Measurements from ENCODE around the gene TPCN1. TPM values are rescaled to one million over a fixed set of nuclear protein-coding genes. Genes with fewer than 3 reads are reported as not detected.

Gene TPCN1
- total RNA-seq, 1 experiment from 2014 or later, result 14.3 TPM

DNA sequence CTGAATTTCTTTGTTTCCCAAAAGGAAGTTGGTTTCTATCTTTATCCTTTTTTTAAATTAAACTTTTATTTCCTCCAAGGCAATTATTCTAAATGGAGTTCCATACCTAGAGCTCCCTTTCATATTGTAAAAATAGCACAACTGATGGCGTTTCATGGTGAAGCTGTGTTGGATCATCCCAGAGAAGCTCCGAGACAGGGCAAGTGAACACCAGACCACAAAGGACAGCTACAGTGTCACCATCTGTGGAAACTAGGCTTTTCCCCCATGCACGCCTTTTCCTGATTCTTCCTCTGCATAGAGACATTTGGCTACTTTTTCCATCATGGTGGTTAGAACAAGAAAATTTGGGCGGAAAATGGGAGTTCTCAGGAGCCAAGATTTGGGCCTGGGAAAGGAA lies 12.7 kb downstream of the TPCN1 start:
- in situ Hi-C loops (cut with HindIII; ENCODE audit: low pct_unique_long_range_greater_than_20kb, low sequenced_read_pairs), result no loop called here
- no peak for DNase-seq (ENCODE audit: low read depth, low spot score)

DNA sequence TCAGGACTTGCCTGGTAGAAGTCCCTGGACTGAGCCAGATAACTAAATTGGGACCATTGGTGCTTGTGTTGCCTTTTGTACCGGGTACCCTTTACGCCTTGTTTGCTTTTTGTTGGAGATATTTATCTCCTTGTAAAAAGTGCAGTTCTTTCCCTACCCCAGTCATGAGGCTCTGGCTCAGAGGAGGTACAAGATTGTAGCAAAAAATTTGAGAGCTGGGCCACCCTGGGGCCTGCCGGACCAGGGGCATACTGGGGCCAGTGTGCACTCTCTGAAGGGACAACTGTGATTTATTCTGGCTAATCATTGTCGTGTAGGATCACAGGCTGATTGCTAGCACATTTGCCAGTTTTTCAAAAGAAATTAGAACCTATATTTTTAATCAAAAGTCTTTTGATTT lies 13.2 kb downstream of the TPCN1 start:
- DNase-seq (ENCODE audit: low read depth, low spot score), result no peak
- in situ Hi-C loops (cut with HindIII; ENCODE audit: low pct_unique_long_range_greater_than_20kb, low sequenced_read_pairs), result no loop called here

DNA sequence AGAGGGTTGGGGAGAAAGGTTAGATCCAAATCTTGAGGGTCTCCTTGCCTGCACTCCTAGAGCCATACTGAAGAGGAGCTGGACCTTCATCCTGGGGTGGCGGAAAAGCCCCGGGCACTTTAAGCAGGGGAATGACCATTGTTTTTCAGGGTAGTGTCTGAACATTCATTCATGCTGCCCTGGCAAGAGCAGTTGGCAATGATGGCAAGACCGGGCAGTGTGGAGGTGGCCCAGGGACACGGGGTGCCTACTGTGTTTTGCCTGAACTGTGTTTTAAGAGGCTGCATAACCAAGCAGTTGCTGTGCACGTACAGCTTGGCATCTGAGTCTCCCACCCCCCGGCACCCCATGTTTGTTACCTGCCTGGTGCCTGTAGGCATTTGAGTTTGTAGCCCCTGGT lies 14.7 kb downstream of the TPCN1 start:
- in situ Hi-C loops (cut with HindIII; ENCODE audit: low pct_unique_long_range_greater_than_20kb, low sequenced_read_pairs), result no loop called here
- DNase-seq (ENCODE audit: low read depth, low spot score), result no peak

DNA sequence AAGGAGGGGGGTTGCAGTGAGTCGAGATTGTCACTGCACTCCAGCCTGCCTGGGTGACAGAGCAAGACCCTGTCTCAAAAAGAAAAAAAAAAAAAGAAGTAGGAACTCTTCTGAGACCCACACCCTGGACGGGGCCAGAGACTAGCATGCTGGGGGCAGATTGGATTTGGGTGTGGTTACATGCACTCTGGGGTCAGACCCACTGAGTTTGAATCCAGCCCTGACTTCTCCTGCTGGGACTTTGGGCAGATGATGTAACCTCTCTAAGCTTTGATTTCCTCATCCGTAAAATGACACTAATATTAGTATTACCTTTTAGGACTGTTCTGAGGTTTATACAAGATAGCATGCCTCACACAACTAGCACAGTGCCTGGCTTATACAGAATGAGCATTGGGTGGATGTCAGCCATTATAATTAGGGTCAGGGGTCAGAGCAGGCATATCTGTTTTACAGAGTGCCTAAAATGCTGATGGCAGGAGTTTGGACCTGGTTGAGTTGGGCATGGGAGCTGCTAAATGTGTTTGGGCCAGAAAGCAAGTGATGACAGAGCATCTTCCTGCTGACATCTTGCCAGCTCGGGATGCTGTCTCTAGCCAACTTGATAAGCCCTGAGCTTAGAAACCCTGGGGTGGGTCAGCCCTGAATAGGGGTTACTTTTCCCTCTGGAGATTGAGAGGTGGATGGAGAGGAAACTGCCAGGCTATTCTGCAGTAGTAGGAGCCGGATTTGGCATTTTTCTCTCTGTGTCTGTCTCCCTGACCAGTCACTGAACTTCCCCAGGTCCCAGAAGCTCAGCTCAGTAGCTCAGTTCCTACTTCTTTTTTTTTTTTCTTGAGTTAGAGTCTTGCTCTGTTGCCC lies 15.5 kb downstream of the TPCN1 start:
- in situ Hi-C loops (cut with HindIII; ENCODE audit: low pct_unique_long_range_greater_than_20kb, low sequenced_read_pairs), result no loop called here
- DNase-seq (ENCODE audit: low read depth, low spot score), result no peak

DNA sequence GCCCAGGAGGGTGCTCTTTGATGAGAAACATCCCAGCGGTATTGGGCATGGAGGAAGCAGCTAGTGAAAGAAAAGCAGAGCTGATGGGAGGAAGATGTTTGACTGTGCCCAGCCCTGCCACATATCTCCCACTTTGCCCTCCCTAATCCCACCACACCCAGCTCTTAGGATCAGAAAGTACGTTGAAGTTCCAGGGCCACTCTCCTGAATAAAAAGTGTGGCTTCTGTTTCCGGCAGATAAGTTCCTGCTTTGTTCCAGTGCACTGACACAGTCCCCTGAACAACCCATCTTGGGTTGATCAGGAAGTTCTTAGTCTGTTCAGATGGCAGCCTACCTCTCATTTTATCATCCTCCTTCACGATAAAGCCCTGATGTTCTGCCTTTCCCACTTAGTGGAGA lies 16.5 kb downstream of the TPCN1 start:
- no peak for DNase-seq (ENCODE audit: low read depth, low spot score)
- in situ Hi-C loops (cut with HindIII; ENCODE audit: low pct_unique_long_range_greater_than_20kb, low sequenced_read_pairs), result no loop called here

DNA sequence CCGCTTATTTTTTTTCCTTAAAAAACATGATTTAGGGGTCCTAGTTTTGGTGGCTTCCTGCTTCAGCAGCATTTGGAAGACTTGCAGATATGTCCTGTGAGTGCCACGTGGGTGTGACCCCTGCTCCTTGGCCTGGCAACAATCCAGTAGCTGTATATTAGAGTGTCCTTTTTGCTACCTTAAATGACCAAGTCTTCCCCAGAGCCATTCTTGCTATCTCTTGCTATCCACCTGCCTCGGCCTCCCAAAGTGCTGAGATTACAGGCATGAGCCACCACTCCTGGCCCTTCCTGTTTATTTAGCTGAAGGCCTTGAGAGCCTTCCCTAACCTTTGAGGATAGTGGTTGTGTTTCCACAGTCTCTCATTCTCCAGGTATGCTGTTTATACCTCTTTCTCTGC lies 17.0 kb downstream of the TPCN1 start:
- no peak for DNase-seq (ENCODE audit: low read depth, low spot score)
- in situ Hi-C loops (cut with HindIII; ENCODE audit: low pct_unique_long_range_greater_than_20kb, low sequenced_read_pairs), result no loop called here

DNA sequence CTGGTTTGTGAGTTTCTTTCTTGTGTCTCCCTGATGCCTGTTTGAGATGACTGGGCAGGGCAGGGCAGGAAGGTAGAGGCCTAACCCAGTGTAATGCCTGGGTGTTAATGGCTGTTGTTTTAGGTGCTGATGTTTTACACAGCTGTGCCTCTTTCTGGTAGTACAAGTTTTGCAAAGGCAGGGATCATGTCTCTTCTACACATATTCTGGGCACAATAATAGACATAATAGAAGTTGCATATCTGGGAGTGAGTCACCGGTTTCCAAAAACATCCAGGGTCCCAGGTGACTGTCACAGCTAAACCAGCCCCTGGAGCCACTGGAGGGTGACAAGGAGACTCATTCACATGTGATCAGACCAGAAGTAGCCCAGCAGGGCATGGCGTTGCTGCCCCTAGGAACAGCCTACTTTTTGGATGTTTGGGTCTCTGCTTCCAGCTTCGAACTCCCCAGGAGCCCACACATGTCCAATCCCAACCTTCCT lies 18.1 kb downstream of the TPCN1 start:
- DNase-seq (ENCODE audit: low read depth, low spot score), result no peak
- in situ Hi-C loops (cut with HindIII; ENCODE audit: low pct_unique_long_range_greater_than_20kb, low sequenced_read_pairs), result no loop called here

DNA sequence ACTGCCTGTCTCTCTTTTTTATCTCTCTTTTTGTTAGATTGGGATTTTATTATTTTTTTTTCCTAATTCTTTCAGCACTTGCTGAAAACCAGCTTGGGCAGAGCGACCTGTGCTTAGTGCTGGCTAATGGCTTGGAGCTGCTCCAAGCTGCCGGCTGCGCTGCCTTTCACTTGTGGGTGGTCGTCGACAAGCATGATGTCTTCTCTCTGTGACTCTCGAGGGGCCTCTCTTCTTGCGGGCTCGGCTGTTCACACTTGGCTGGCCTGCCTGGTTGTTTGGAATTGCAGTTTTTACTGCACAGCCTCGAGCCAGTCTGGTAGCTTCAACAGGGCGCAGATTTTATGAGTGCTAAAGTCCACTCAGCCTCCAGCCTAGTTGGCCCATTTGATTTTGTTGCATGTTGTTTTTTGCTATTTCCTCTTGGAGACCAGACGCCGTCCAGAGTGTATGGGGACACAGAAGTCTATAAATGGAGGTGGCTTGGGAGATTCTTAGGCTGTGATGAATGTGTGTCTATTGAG lies 18.6 kb downstream of the TPCN1 start:
- in situ Hi-C loops (cut with HindIII; ENCODE audit: low pct_unique_long_range_greater_than_20kb, low sequenced_read_pairs), result no loop called here
- DNase-seq (ENCODE audit: low read depth, low spot score), result no peak

DNA sequence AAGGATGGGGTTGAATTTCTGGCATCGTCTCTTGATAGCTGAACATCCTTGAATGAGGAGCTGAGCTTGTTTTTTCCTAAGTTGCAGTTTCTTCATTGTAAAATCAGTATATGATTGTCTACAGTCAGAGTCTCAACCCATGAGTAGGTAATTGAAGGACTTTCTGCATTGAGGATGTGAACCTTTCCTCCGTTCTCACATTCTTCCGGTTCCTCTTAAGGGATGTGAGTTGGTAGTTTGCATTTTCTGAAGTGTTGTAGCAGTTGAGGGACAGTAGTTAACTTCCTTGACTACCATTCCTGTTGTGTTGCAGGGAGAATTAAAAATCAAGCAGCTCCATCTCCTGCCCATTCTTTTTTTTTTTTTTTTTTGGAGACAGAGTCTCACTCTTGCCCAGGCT lies 19.1 kb downstream of the TPCN1 start:
- in situ Hi-C loops (cut with HindIII; ENCODE audit: low pct_unique_long_range_greater_than_20kb, low sequenced_read_pairs), result no loop called here
- no peak for DNase-seq (ENCODE audit: low read depth, low spot score)

DNA sequence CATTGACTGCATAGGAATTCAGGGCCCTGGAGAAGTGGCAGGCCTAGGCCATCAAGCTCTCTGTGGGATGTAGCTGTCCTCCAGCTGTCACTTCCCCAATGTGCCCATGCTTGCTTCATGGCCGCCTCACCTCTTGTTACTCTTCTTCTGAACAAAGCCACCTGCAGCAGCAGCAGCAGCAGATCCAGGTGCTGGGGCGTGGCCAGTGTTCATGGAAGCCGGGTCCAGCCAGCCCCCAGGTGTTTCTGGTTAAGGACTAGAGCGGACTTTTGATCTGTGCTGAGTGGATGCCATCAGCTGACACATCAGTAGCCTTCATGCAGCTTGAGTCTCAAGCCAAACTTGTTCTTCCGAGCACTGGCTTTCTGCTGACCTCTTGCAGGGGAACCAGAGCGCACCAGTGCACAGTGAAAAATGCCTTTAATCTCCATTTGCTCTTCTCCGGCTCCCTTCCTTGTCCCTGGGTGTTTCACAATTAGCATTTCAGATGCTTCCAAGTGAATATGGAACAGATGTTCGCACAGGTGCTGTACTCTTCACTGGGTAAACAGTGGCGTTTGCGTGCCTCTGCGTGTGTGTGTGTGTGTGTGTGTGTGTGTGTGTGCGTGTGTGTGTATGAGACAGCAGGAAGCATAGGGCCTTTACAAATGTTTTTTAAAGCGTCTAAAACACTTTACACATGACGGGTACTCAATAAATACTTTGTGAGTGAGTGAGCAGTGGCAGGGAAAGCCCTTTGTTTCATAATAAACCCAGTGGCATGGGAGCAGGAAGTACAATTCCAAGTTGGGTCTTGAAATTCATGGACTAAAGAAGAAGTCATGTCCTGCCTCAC lies 20.1 kb downstream of the TPCN1 start:
- no peak for DNase-seq (ENCODE audit: low read depth, low spot score)
- in situ Hi-C loops (cut with HindIII; ENCODE audit: low pct_unique_long_range_greater_than_20kb, low sequenced_read_pairs), result no loop called here

DNA sequence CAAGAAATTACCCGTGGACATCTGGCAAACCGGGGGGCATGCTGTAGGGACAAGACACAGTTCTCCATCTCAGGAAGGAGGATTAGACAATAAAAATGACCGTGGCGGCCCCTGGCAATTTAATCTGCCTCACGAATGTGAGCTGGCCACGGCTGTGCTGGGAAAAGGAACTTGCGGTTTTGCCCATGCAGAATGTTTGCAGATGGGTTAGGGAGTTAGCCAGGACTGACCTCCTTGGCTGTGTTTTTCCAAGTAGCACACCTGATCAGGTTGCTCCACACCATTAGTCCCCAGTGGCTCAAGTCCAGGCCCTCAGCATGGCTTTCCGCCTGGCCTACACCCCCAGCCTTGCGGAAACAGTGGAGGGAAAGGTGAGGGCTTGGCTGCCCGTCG lies 20.8 kb downstream of the TPCN1 start:
- no peak for DNase-seq (ENCODE audit: low read depth, low spot score)
- in situ Hi-C loops (cut with HindIII; ENCODE audit: low pct_unique_long_range_greater_than_20kb, low sequenced_read_pairs), result no loop called here

DNA sequence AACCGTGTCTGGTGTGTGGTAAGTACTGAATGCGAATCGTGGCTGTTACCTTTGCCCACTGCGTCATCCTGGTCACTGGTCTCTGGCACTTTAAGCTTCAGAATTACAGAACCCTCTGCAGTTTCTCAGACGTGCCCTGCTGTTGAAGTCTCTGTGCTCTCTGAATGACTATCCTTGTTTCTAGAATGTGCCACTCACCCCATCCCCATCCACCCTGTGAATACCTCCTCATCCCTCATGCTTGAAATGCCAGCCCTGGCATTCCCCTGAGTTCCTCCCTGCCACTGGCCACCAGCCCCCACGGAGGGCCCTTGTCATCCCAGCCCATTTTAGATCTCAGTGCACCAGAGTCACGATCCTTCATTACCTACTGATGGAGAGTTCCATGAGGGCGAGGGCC lies 21.3 kb downstream of the TPCN1 start:
- in situ Hi-C loops (cut with HindIII; ENCODE audit: low pct_unique_long_range_greater_than_20kb, low sequenced_read_pairs), result no loop called here
- DNase-seq (ENCODE audit: low read depth, low spot score), result no peak

DNA sequence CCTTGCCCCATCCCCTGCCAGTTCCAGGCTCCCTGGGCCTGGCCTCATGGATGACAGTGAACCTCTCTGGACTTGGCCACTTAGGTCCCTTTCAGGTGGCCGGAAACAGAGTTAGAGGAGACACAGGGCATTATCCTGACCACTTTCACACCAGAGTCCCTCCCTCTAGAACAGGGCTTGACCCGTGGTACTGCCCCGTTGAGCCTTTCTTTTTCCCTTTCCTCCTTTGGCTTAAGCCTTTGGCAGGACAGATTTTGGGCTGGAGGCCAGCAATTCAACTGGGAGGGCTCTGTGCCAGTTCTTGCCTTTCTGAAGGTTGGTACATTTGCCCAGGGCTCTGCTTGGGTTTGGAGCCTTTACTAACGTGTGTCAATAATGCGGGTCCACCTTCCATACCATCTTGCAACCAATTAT lies 22.8 kb downstream of the TPCN1 start:
- in situ Hi-C loops (cut with HindIII; ENCODE audit: low pct_unique_long_range_greater_than_20kb, low sequenced_read_pairs), result no loop called here
- DNase-seq (ENCODE audit: low read depth, low spot score), result no peak

DNA sequence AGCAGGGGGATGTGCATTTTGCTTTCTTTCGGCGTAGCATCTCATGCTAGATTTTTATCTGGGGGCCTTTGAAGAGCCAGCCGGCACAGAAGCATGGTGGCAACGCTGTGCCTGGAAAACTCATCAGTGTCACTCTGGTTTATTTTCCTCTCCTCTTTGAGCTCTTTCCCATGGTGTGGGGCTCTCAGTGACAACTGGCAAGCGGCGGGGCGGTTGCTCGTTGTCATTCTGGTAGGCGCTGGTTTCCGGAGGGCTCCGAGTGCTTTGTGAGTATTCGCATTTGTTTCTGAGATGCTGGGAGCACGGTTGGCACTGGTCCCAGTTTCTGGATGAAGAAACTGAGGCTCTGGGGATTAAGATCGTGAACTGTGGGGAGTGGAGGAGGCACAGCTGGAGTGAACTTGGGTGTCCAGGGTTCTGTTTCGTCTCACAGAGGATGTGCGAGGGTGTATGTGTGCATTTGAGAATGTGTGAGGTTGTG lies 23.3 kb downstream of the TPCN1 start:
- no peak for DNase-seq (ENCODE audit: low read depth, low spot score)
- in situ Hi-C loops (cut with HindIII; ENCODE audit: low pct_unique_long_range_greater_than_20kb, low sequenced_read_pairs), result no loop called here

DNA sequence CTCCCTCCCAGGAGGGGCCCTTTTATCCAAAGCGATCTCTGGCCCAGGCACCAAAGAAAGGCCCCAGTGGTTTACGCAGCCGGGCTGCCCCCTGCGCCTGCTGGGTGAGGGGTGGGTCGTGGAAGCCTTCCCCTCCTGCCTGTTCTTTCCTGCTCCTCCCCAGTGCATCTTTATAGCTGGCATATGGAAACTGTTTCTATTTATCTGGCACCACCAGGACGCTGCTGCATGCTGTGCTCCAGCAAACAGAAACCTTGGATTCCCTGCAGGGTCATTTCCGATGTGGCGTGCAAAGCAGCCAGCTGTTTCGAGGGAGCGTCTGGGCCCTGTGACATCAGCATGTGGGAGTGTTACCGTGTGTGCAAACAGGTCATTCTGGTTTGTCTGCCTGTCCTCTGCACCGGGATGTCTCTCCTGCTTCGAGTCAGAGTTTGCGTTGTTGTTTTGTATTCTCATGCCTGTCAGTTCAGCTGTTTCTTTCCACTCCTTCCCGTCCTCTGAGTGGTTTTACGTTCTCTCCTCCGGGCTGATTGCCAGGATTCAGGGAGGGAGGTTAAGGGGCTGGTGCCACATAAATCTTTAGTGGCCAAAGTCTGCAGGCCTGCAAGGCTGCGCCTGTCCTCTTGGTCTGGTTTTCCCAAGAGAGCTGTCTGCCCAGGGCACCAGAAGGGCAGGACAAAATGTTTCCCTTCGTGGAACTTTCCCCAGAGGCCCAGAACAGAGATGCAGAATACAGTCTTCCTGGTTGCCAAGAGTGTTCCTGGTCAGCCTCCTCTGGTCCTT lies 24.6 kb downstream of the TPCN1 start:
- in situ Hi-C loops (cut with HindIII; ENCODE audit: low pct_unique_long_range_greater_than_20kb, low sequenced_read_pairs), result no loop called here
- DNase-seq (ENCODE audit: low read depth, low spot score), result no peak

DNA sequence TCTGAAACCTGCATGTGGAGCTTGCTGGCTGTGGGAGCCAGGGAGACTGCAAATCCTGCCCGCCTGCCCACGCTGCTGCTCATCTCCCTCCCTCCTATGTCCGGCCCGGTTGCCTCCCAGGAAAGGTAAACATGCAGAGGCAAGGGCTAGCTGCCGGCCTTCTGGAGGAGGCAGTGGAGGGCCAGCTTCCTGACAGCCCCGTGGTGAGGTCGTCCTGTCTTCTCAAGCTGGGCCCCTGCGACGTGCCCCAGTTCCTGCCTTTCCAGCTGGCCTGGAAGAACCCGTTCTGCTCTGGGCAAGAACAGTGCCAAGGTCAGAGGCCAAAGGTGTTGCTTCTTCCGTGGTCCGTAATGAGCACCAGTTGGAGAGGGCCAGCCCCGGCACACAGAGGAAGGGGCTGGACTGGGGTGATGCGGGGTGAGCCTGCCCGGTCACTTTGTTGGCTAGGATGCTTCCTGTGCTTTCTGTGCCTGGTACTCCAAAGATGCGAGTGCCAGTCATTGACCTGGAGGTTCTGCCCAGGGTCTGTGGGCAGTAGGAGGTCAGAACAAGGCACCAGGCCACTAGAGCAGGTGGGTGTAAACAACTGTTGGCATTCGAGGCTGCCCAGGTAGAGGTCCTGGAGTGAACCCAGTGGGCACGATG lies 25.3 kb downstream of the TPCN1 start:
- in situ Hi-C loops (cut with HindIII; ENCODE audit: low pct_unique_long_range_greater_than_20kb, low sequenced_read_pairs), result no loop called here
- no peak for DNase-seq (ENCODE audit: low read depth, low spot score)

Measured in SK-MEL-5 (cell line).